ENCODE data around the gene DNAJC5.

The DNAJC5 gene

DNA sequence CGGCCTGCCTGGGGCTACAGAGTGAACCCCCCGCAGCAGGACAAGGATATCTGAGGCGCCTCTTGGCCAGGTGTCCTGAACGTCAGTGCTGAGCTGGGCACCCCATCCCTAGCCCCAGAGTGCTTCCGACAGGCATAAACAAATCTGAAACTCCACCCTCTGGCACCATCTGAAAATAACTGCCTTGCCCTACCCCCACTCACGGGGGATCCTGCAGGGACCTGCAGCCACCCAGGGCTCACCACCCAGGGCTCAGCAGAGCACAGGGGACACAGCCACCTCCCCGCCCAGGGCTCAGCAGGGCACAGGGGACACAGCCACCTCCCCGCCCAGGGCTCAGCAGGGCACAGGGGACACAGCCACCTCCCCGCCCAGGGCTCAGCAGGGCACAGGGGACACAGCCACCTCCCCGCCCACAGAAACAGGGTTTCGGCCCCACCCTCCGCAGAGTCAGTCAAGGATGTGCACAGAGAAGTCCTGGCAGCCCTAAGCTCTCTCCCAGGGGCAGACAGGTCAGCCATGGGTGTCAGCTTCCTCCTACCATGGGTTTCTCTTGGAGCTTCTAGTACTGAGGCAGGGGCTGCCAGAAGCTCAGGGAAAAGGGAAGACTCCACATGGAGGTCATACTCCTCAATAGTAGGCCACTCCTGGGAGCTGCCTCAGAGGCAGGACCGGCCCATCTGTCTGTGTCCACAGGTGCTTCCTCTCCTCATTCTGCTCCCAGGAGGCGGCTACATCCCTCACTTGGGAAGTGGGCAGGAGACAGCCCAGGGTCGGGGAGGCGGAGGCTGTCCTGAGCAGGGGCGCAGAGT lies 56.7 kb downstream of the DNAJC5 start:
- Histone ChIP-seq H3K36me3 (ENCODE audit: insufficient read depth) (no peaks in the 10 kb centered on the region), H2AFZ (ENCODE audit: low read depth) (no peak overlapping the region), H3K79me2 (ENCODE audit: insufficient read depth, low read depth) (peaks cover 87% of the 10 kb centered on the region), H3K27me3 (ENCODE audit: insufficient read depth, low read depth) (no peaks in the 10 kb centered on the region), H3K4me3 (IDR thresholded peaks at IDR 0.05; ENCODE audit: insufficient read depth, low read depth, low read length) (no peak overlapping the region), H3K27ac (no peak overlapping the region), H3K4me1 (ENCODE audit: low read depth, poor library complexity, severe bottlenecking) (peaks cover 16% of the 10 kb centered on the region), H3K4me2 (no peak overlapping the region; the same call in 1 of the 2 replicates), H4K20me1 (ENCODE audit: insufficient read depth) (peaks cover 17% of the 10 kb centered on the region; the same call in 1 of the 2 replicates), H3K9ac (no peak overlapping the region)
- TF ChIP-seq, protein P1, sequence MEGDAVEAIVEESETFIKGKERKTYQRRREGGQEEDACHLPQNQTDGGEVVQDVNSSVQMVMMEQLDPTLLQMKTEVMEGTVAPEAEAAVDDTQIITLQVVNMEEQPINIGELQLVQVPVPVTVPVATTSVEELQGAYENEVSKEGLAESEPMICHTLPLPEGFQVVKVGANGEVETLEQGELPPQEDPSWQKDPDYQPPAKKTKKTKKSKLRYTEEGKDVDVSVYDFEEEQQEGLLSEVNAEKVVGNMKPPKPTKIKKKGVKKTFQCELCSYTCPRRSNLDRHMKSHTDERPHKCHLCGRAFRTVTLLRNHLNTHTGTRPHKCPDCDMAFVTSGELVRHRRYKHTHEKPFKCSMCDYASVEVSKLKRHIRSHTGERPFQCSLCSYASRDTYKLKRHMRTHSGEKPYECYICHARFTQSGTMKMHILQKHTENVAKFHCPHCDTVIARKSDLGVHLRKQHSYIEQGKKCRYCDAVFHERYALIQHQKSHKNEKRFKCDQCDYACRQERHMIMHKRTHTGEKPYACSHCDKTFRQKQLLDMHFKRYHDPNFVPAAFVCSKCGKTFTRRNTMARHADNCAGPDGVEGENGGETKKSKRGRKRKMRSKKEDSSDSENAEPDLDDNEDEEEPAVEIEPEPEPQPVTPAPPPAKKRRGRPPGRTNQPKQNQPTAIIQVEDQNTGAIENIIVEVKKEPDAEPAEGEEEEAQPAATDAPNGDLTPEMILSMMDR (conservative IDR thresholded peaks at IDR 0.05; ENCODE audit: low read depth, low read length), result no peak

GRCh38 chr20:63952210-63952535 lies 57.2 kb downstream of the DNAJC5 start:
- TF ChIP-seq, protein P1 (conservative IDR thresholded peaks at IDR 0.05; ENCODE audit: low read depth, low read length), result no peak
- Histone ChIP-seq H3K9ac (no peak overlapping the region), H3K36me3 (ENCODE audit: insufficient read depth) (no peaks in the 10 kb centered on the region), H3K4me1 (ENCODE audit: low read depth, poor library complexity, severe bottlenecking) (peaks cover 16% of the 10 kb centered on the region), H4K20me1 (ENCODE audit: insufficient read depth) (peaks cover 17% of the 10 kb centered on the region; the same call in 1 of the 2 replicates), H3K4me2 (no peak overlapping the region; the same call in 1 of the 2 replicates), H3K4me3 (IDR thresholded peaks at IDR 0.05; ENCODE audit: insufficient read depth, low read depth, low read length) (no peak overlapping the region), H3K27me3 (ENCODE audit: insufficient read depth, low read depth) (no peaks in the 10 kb centered on the region), H2AFZ (ENCODE audit: low read depth) (no peak overlapping the region), H3K27ac (no peak overlapping the region), H3K79me2 (ENCODE audit: insufficient read depth, low read depth) (peaks cover 81% of the 10 kb centered on the region)

- Histone ChIP-seq H4K20me1 (ENCODE audit: insufficient read depth) (peaks cover 17% of the 10 kb centered on the region; the same call in 1 of the 2 replicates), H3K9ac (no peak overlapping the region), H3K4me1 (ENCODE audit: low read depth, poor library complexity, severe bottlenecking) (peaks cover 22% of the 10 kb centered on the region)
Measured at GRCh38 chr20:63952769-63953168, 57.8 kb downstream of the DNAJC5 start.

GRCh38 chr20:63953764-63954429 lies 59.0 kb downstream of the DNAJC5 start:
- H3K9ac ChIP-seq, result no peak overlapping the region
- peak overlapping the region; percentile 82; the same call in 1 of the 2 replicates for H3K4me2 ChIP-seq
- H3K4me3 ChIP-seq (IDR thresholded peaks at IDR 0.05; ENCODE audit: insufficient read depth, low read depth, low read length), result no peak overlapping the region
- H3K79me2 ChIP-seq (ENCODE audit: insufficient read depth, low read depth), result peaks cover 71% of the 10 kb centered on the region
- no peaks in the 10 kb centered on the region for H3K27me3 ChIP-seq (ENCODE audit: insufficient read depth, low read depth)
- no peak overlapping the region for H2AFZ ChIP-seq (ENCODE audit: low read depth)
- H4K20me1 ChIP-seq (ENCODE audit: insufficient read depth), result peaks cover 14% of the 10 kb centered on the region; the same call in 1 of the 2 replicates
- no peak overlapping the region for H3K27ac ChIP-seq
- peaks cover 33% of the 10 kb centered on the region for H3K4me1 ChIP-seq (ENCODE audit: low read depth, poor library complexity, severe bottlenecking)
- H3K36me3 ChIP-seq (ENCODE audit: insufficient read depth), result no peaks in the 10 kb centered on the region
- TF ChIP-seq, protein P1 (conservative IDR thresholded peaks at IDR 0.05; ENCODE audit: low read depth, low read length), result no peak

More at GRCh38 chr20:63952769-63953168, 57.8 kb downstream of the DNAJC5 start:
- Histone ChIP-seq H3K4me2 (no peak overlapping the region), H3K79me2 (ENCODE audit: insufficient read depth, low read depth) (peaks cover 75% of the 10 kb centered on the region), H3K36me3 (ENCODE audit: insufficient read depth) (no peaks in the 10 kb centered on the region), H2AFZ (ENCODE audit: low read depth) (no peak overlapping the region), H3K27ac (no peak overlapping the region), H3K4me3 (IDR thresholded peaks at IDR 0.05; ENCODE audit: insufficient read depth, low read depth, low read length) (no peak overlapping the region), H3K27me3 (ENCODE audit: insufficient read depth, low read depth) (no peaks in the 10 kb centered on the region)
- TF ChIP-seq, protein P1 (conservative IDR thresholded peaks at IDR 0.05; ENCODE audit: low read depth, low read length), result no peak
